Stimulated activated CD4-positive, alpha-beta T cell treated with anti-CD3 and anti-CD28 coated beads, TNF-alpha, amount 100 ng/mL, for 1 hour (primary cell): ENCODE measurements around the gene NDUFS1.
"Not testable (repeated sequence)": the region's sequence is repeated elsewhere in the genome, so short reads cannot be mapped to it uniquely, and the experiment has no call there.

Source experiments
- DNase-seq, 3 donors: peaks; one replicate each; pipeline ENCODE4 v3.0.0-alpha.2; 2020; ENCODE audit warnings: low read depth in 3 of 3, low spot score in 1 of 3

The NDUFS1 gene

DNA sequence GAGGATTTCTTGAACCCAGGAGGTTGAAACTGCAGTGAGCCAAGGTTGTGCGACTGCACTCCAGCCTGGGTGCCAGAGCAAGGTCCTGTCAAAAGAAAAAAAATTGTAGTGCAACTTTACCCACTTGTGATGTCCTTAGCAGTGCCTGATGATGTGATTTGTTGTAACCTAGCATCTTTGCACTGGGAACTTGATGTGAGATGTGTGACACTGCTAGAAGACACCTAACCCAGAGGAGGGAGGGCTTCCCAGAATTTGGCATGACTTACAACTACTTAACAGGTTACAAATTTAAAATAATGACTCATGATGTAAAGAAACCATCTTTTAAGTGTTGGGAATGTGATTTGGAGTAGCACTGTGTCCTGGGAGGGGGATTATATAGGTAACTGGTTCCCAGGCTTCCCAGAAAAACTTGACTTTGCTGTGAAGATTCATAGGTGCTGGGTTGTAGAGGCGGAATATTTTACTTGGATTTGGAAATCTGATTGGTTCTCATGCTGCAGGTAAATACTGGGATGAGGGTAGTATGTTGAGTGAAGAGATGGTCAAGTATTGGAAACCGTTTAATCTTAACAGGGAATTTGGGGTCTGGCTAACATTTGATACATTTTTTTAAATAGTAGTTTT is 4.1 kb upstream of the NDUFS1 start:
- DNase-seq: no peak

GRCh38 chr2:206162401-206162800 is 3.2 kb upstream of the NDUFS1 start:
- DNase-seq: not testable (repeated sequence)

DNA sequence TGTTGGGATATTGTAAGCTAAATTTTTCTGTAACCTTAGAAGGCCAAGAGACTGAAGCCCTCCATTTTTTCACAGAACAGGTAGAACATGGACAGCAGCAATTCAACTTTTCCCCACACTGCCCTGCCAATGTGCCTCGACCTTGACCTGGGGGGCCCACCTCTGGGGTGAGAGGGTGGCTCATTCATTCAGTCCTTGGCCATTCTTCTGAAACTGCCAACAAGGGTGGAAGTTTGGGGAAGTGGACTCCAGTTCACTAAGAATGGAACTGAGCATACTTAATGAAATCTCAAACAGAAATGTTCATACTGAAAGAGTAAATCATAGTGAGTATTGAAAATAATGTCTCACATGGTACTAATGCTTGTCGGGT is 1.5 kb upstream of the NDUFS1 start:
- DNase-seq: no peak

- DNase-seq: peak in 1 of 3 donors; percentile 16
Observed at GRCh38 chr2:206160125-206160806, 1.0 kb upstream of the NDUFS1 start.

GRCh38 chr2:206158563-206159345 is 490 bp downstream of the NDUFS1 start:
- no peak for DNase-seq

GRCh38 chr2:206157014-206157413 is 2.2 kb downstream of the NDUFS1 start:
- not testable (repeated sequence) for DNase-seq

DNA sequence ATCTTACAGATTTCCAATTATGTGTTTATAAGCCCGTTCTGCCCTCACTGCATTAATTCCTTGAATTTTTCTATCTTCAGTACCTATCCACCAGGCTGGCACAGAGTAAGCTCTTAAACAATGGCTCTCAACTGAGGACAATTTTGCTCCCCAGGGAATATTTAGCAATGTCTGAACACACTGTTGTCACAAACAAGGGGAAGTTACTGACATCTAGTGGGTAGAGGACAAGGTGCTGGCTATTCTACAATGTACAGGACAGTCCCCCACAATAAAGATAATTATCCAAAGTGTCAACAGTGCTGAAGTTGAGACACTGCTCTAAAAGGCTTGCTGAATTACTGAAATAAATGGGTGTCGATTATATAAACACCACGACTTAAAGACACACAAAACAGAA is 5.0 kb downstream of the NDUFS1 start:
- no peak for DNase-seq

DNA sequence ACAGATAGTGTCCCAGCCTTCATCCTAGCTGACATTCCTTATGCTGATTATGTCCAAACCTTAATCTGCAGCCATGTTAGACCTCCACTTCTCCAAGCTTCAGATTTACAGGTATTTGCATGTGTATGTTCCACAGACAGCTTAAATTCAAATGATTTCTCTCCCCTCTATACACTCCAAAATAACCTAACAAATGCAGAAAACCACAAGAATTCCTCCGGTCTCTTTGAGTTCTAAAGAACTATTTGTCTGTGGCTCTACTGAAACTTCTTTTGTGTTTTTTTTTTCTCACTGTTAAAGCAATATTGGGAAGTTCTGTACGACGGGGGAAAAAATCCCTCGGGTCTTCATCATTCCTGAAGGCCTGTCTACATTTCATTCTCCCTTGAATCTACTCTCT is 8.6 kb downstream of the NDUFS1 start:
- no peak for DNase-seq

DNA sequence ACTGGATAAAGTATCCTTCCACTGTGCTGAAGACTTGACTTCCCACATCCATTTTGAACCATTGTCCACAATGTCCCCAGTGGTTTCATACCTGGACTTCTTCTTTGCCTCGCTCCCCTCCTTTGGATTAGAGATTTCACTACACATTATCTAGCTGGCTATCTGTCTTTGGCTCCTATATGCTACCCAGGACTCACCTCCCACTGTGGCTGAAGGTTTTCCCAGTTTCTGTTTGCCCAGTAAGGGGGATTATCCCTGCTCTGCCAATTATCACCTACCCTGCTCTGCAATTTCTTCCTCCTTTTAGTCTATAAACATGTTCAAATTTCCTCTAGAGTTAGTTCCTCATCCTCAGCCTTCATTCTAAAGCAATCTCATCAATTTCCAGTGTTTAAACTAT is 9.1 kb downstream of the NDUFS1 start:
- DNase-seq: no peak

GRCh38 chr2:206149330-206149729 is 9.9 kb downstream of the NDUFS1 start:
- DNase-seq: no peak

DNA sequence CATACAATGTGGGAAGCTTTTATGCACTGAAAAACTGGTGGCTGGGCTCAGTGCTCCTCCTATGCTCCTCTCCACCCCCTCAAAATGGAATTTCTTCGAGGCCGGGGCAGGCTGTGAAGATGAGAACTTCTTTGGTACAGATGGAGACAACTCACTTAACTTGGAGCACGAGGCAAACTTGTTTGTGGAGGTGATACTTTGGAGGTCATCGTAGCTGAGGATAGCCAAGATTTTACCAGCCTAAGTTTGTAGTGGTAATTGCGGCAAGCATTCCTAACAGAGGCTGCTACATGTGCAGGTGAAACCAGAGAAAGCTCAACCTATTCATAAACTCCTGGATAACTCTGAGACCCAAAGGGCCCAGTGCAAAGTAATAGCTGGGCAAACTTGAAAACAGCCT is 13.6 kb downstream of the NDUFS1 start:
- DNase-seq: no peak

DNA sequence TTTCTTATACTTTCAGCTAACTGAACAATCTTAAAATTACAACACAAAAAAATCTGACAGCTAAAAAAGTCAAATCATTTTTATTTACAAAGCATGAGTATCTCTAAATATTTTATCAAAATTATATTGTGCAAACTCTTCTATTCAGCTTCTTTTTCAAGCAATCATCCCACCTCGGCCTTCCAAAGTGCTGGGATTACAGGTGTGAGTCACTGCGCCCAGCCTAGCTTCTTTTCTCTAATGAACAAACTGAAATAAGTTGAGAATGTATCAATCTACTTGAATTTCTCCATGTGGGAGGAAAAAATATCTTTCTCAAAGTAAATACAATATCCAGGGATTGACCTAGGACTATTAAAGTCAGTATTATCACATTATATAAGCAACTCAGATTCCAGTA is 14.9 kb downstream of the NDUFS1 start:
- DNase-seq: no peak

- DNase-seq: no peak
Observed at GRCh38 chr2:206143451-206143850, 15.8 kb downstream of the NDUFS1 start.

- DNase-seq: no peak
Observed at GRCh38 chr2:206127656-206128055, 31.6 kb downstream of the NDUFS1 start.

- no peak for DNase-seq
Observed at GRCh38 chr2:206125901-206126300, 33.3 kb downstream of the NDUFS1 start.

GRCh38 chr2:206122569-206122968 is 36.7 kb downstream of the NDUFS1 start:
- DNase-seq: not testable (repeated sequence)

DNA sequence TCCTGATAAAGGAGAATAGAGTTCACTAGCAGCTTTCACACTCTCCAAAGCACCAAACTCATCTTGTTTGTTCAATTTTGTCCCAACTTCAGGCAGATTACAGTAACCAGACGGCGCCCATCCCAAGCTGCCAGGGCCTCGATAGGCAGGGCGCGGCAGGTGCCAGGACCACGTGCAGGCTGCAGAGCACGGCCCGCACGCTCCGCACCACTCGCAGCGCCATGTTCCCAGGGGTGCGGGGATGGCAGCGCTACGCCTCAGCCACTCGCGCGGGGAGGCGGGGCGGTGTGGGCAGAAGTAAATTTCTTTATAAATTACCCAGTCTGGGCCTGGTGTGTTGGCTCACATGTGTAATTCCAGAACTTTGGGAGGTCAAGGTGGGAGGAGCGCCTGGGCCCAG is 43.0 kb downstream of the NDUFS1 start:
- DNase-seq: no peak

GRCh38 chr2:206115026-206115578 is 44.1 kb downstream of the NDUFS1 start:
- DNase-seq: no peak

- DNase-seq: no peak
Observed at GRCh38 chr2:206112846-206113547, 46.2 kb downstream of the NDUFS1 start.

GRCh38 chr2:206112108-206112507 is 47.1 kb downstream of the NDUFS1 start:
- DNase-seq: no peak

- DNase-seq: no peak
Observed at GRCh38 chr2:206108713-206109112, 50.5 kb downstream of the NDUFS1 start.
